ENCODE results near the gene VPS13D.
"Not testable (repeated sequence)": the region's sequence is repeated elsewhere in the genome, so short reads cannot be mapped to it uniquely, and the experiment has no call there.

VPS13D gene

DNA sequence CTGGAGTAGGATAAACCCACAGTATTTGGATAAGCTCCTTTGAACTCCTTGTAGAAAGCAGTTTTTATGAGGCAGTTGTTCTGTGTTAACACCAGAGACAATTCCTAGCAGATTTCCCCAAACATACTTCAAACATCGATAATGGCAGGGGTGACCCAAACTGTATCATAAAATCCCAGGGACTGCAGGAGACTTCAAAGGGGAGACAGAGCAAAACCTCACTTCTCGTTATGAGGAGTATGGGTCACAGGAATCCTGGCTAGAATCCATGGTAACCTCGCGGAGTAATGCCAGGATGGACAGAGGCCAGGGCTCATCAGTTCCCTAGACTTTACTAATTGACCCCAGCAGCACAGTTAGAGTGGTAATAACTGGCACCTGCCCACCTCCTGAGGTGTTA, 240.2 kb downstream of the VPS13D start:
- H3K27me3 ChIP-seq (ENCODE audit: insufficient read depth, insufficient read length), result no peaks in the 10 kb centered on the region
- H3K4me3 ChIP-seq (ENCODE audit: insufficient read length, low read depth), result no peak overlapping the region
- no peak overlapping the region for H3K9ac ChIP-seq (ENCODE audit: insufficient read length, low read depth)
- TF ChIP-seq SUZ12 (IDR thresholded peaks at IDR 0.05; ENCODE audit: extremely low read depth, insufficient read depth, insufficient read length), result no peak
- no peak for TF ChIP-seq ZNF274 (IDR thresholded peaks at IDR 0.05; ENCODE audit: low read depth, low read length)
- no peak for TF ChIP-seq YY1 (IDR thresholded peaks at IDR 0.05; ENCODE audit: insufficient read depth, insufficient read length)
- no peaks in the 10 kb centered on the region for H3K36me3 ChIP-seq (ENCODE audit: insufficient read depth, insufficient read length, low read length)
- peaks cover 10% of the 10 kb centered on the region; the same call in 1 of the 2 replicates for H3K9me3 ChIP-seq (ENCODE audit: insufficient read depth, low read length)
- no peaks in the 10 kb centered on the region for H3K4me1 ChIP-seq (ENCODE audit: insufficient read depth, insufficient read length)
- no peak for DNase-seq (ENCODE audit: low read depth, low spot score)

GRCh38 chr1:12470916-12471315, 241.1 kb downstream of the VPS13D start:
- not testable (repeated sequence) for H3K36me3 ChIP-seq (ENCODE audit: insufficient read depth, insufficient read length, low read length); H3K27me3 ChIP-seq (ENCODE audit: insufficient read depth, insufficient read length); H3K9ac ChIP-seq (ENCODE audit: insufficient read length, low read depth); H3K4me1 ChIP-seq (ENCODE audit: insufficient read depth, insufficient read length); H3K4me3 ChIP-seq (ENCODE audit: insufficient read length, low read depth); DNase-seq (ENCODE audit: low read depth, low spot score)
- H3K9me3 ChIP-seq (ENCODE audit: insufficient read depth, low read length), result peaks cover 10% of the 10 kb centered on the region; the same call in 1 of the 2 replicates

- TF ChIP-seq YY1 (IDR thresholded peaks at IDR 0.05; ENCODE audit: insufficient read depth, insufficient read length) (no peak), SUZ12 (IDR thresholded peaks at IDR 0.05; ENCODE audit: extremely low read depth, insufficient read depth, insufficient read length) (no peak)
- no peak overlapping the region for H3K9ac ChIP-seq (ENCODE audit: insufficient read length, low read depth)
- DNase-seq (ENCODE audit: low read depth, low spot score), result no peak
- H3K4me1 ChIP-seq (ENCODE audit: insufficient read depth, insufficient read length), result no peaks in the 10 kb centered on the region
- no peaks in the 10 kb centered on the region for H3K36me3 ChIP-seq (ENCODE audit: insufficient read depth, insufficient read length, low read length)
- H3K9me3 ChIP-seq (ENCODE audit: insufficient read depth, low read length), result peaks cover 10% of the 10 kb centered on the region; the same call in 1 of the 2 replicates
- H3K4me3 ChIP-seq (ENCODE audit: insufficient read length, low read depth), result no peak overlapping the region
- H3K27me3 ChIP-seq (ENCODE audit: insufficient read depth, insufficient read length), result no peaks in the 10 kb centered on the region
These were observed 242.4 kb downstream of the VPS13D start for GRCh38 chr1:12472156-12472797.

DNA sequence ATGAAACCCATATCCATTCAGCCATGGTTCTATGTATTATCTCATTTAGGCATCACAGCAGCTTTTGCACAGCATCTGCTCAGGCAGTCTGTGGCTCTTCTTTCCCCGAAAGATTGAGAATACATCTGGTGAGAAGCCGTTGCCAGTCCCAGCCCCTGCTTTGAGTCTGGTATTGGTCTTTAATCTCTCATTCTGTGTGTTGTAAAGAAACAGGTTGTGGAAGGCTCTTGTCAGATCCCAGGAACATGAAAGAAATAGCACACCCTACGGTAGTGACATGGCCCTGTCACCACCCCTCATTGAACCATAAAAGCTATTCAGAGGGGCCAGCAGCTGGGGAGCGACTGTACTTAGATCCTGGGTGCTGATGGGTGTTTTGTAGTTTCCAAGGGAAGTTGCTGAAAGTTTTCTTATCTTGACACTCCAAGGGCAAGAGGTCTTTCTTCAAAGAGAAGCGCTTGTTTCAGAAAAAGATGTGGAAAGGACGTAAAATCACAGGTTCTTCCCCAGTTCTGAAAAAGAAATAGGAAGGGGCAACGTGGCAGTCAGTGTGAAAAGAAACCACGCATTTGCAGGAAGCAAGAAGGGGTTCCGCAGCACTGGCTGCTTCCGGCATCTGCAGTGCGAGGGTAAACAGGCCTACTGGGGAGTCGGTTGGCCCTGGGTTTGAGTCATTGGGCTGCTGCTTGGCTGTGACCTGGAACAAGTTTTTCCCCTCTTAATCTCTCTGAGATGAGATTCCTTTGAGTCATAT, 243.1 kb downstream of the VPS13D start:
- TF ChIP-seq ZNF274 (IDR thresholded peaks at IDR 0.05; ENCODE audit: low read depth, low read length), result no peak
- TF ChIP-seq SUZ12 (IDR thresholded peaks at IDR 0.05; ENCODE audit: extremely low read depth, insufficient read depth, insufficient read length), result no peak
- TF ChIP-seq YY1 (IDR thresholded peaks at IDR 0.05; ENCODE audit: insufficient read depth, insufficient read length), result no peak

GRCh38 chr1:12473596-12474362, 243.9 kb downstream of the VPS13D start:
- peaks cover 6% of the 10 kb centered on the region for H3K4me1 ChIP-seq (ENCODE audit: insufficient read depth, insufficient read length)
- H3K9ac ChIP-seq (ENCODE audit: insufficient read length, low read depth), result no peak overlapping the region
- H3K4me3 ChIP-seq (ENCODE audit: insufficient read length, low read depth), result no peak overlapping the region
- H3K27me3 ChIP-seq (ENCODE audit: insufficient read depth, insufficient read length), result no peaks in the 10 kb centered on the region
- no peak for TF ChIP-seq YY1 (IDR thresholded peaks at IDR 0.05; ENCODE audit: insufficient read depth, insufficient read length)
- no peak for TF ChIP-seq ZNF274 (IDR thresholded peaks at IDR 0.05; ENCODE audit: low read depth, low read length)
- TF ChIP-seq SUZ12 (IDR thresholded peaks at IDR 0.05; ENCODE audit: extremely low read depth, insufficient read depth, insufficient read length), result no peak
- no peaks in the 10 kb centered on the region for H3K36me3 ChIP-seq (ENCODE audit: insufficient read depth, insufficient read length, low read length)
- H3K9me3 ChIP-seq (ENCODE audit: insufficient read depth, low read length), result peaks cover 10% of the 10 kb centered on the region; the same call in 1 of the 2 replicates
- DNase-seq (ENCODE audit: low read depth, low spot score), result no peak

More for the DNA sequence above, 243.1 kb downstream of the VPS13D start:
- H3K4me3 ChIP-seq (ENCODE audit: insufficient read length, low read depth), result no peak overlapping the region
- H3K36me3 ChIP-seq (ENCODE audit: insufficient read depth, insufficient read length, low read length), result no peaks in the 10 kb centered on the region
- no peak for DNase-seq (ENCODE audit: low read depth, low spot score)
- H3K27me3 ChIP-seq (ENCODE audit: insufficient read depth, insufficient read length), result no peaks in the 10 kb centered on the region
- H3K9me3 ChIP-seq (ENCODE audit: insufficient read depth, low read length), result peaks cover 10% of the 10 kb centered on the region; the same call in 1 of the 2 replicates
- no peak overlapping the region for H3K9ac ChIP-seq (ENCODE audit: insufficient read length, low read depth)
- no peaks in the 10 kb centered on the region for H3K4me1 ChIP-seq (ENCODE audit: insufficient read depth, insufficient read length)

GRCh38 chr1:12475101-12475500, 245.3 kb downstream of the VPS13D start:
- Histone ChIP-seq H3K9ac (ENCODE audit: insufficient read length, low read depth) (no peak overlapping the region), H3K4me3 (ENCODE audit: insufficient read length, low read depth) (no peak overlapping the region), H3K9me3 (ENCODE audit: insufficient read depth, low read length) (peaks cover 10% of the 10 kb centered on the region; the same call in 1 of the 2 replicates), H3K4me1 (ENCODE audit: insufficient read depth, insufficient read length) (peaks cover 7% of the 10 kb centered on the region), H3K36me3 (ENCODE audit: insufficient read depth, insufficient read length, low read length) (no peaks in the 10 kb centered on the region), H3K27me3 (ENCODE audit: insufficient read depth, insufficient read length) (no peaks in the 10 kb centered on the region)
- no peak for DNase-seq (ENCODE audit: low read depth, low spot score)
- TF ChIP-seq YY1 (IDR thresholded peaks at IDR 0.05; ENCODE audit: insufficient read depth, insufficient read length) (no peak), SUZ12 (IDR thresholded peaks at IDR 0.05; ENCODE audit: extremely low read depth, insufficient read depth, insufficient read length) (no peak), ZNF274 (IDR thresholded peaks at IDR 0.05; ENCODE audit: low read depth, low read length) (no peak)

- Histone ChIP-seq H3K9me3 (ENCODE audit: insufficient read depth, low read length) (peaks cover 10% of the 10 kb centered on the region; the same call in 1 of the 2 replicates), H3K4me3 (ENCODE audit: insufficient read length, low read depth) (no peak overlapping the region), H3K36me3 (ENCODE audit: insufficient read depth, insufficient read length, low read length) (no peaks in the 10 kb centered on the region), H3K27me3 (ENCODE audit: insufficient read depth, insufficient read length) (no peaks in the 10 kb centered on the region), H3K4me1 (ENCODE audit: insufficient read depth, insufficient read length) (peaks cover 7% of the 10 kb centered on the region), H3K9ac (ENCODE audit: insufficient read length, low read depth) (no peak overlapping the region)
- no peak for DNase-seq (ENCODE audit: low read depth, low spot score)
- TF ChIP-seq YY1 (IDR thresholded peaks at IDR 0.05; ENCODE audit: insufficient read depth, insufficient read length) (no peak), ZNF274 (IDR thresholded peaks at IDR 0.05; ENCODE audit: low read depth, low read length) (no peak), SUZ12 (IDR thresholded peaks at IDR 0.05; ENCODE audit: extremely low read depth, insufficient read depth, insufficient read length) (no peak)
These were observed 245.7 kb downstream of the VPS13D start for GRCh38 chr1:12475530-12475934.

Data from NT2/D1 (cell line).